HG03571 (cell line): ENCODE measurements around the gene TLR5.
"Not testable (repeated sequence)": the region's sequence is repeated elsewhere in the genome, so short reads cannot be mapped to it uniquely, and the experiment has no call there.

ENCODE experiments used
- ATAC-seq: cut with Tn5 transposase; IDR thresholded peaks from one replicate; pipeline ENCODE4 v1.9.1; 2021; ENCODE audit not compliant: unreplicated experiment

Gene TLR5, protein sequence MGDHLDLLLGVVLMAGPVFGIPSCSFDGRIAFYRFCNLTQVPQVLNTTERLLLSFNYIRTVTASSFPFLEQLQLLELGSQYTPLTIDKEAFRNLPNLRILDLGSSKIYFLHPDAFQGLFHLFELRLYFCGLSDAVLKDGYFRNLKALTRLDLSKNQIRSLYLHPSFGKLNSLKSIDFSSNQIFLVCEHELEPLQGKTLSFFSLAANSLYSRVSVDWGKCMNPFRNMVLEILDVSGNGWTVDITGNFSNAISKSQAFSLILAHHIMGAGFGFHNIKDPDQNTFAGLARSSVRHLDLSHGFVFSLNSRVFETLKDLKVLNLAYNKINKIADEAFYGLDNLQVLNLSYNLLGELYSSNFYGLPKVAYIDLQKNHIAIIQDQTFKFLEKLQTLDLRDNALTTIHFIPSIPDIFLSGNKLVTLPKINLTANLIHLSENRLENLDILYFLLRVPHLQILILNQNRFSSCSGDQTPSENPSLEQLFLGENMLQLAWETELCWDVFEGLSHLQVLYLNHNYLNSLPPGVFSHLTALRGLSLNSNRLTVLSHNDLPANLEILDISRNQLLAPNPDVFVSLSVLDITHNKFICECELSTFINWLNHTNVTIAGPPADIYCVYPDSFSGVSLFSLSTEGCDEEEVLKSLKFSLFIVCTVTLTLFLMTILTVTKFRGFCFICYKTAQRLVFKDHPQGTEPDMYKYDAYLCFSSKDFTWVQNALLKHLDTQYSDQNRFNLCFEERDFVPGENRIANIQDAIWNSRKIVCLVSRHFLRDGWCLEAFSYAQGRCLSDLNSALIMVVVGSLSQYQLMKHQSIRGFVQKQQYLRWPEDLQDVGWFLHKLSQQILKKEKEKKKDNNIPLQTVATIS

GRCh38 chr1:223142795-223143536 lies at the start of gene TLR5:
TSS of gene TLR5 (minus strand) at chr1:223143248. CDS start at chr1:223113031, 30,217 bp downstream.
- ATAC-seq: peak; percentile 96

DNA sequence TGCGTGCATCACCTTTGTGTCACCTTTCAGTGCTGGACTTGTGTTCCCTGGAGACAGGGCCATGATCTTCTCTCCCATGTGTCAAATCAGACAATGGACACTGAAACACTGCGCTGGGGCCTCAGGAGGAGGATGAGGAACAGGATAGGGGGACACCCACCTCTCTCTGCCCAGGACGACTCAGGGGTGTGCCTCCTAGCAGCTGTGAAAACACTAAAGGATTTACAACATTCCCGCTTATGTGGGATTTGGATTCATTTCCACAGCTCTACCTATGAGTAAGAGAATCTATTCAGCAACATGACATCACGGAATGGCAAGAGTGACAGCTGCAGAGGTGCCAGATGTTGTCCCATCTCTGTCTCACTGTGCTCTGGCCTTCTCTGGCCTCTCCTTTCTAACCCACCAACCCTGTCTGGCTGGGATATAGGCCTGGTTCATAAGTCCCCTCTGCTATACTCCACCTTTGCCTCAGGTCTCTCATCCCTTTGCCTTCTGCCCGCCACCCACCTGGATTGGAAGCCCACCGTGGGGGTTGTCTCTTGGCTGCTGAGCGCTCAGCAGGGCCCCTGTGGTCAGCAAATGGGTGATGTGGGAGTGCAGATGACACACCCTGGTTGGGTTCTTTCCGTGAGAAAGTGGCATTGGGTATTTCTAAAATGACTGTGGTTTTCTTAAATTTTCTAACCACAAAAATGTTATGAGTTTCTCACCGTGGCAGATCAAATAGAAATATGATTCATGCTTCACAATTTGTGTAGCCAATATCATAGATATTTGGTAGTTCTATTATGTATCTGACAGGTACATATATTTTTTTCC lies 47.1 kb upstream of the TLR5 start:
- ATAC-seq: no peak

DNA sequence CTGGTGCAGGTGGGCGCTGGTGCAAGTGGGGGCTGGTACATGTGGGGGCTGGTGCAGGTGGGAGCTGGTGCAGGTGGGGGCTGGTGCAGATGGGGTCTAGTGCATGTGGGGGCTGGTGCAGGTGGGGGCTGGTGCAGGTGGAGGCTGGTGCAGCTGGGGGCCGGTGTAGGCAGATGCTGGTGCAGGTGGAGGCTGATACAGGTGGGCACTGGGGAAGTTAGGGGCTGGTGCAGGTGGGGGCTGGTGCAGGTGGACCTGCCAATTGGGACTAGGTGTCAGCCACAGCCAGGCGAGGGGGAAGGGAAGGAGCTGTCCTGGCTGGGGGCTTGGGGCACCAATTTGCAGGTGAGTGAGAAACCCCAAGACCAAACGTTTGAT lies 46.5 kb upstream of the TLR5 start:
- no peak for ATAC-seq

GRCh38 chr1:223188618-223189356 lies 45.7 kb upstream of the TLR5 start:
- no peak for ATAC-seq

- no peak for ATAC-seq
These were observed 43.8 kb upstream of the TLR5 start for GRCh38 chr1:223186800-223187199.

- ATAC-seq: no peak
These were observed 40.3 kb upstream of the TLR5 start for GRCh38 chr1:223183268-223183862.

DNA sequence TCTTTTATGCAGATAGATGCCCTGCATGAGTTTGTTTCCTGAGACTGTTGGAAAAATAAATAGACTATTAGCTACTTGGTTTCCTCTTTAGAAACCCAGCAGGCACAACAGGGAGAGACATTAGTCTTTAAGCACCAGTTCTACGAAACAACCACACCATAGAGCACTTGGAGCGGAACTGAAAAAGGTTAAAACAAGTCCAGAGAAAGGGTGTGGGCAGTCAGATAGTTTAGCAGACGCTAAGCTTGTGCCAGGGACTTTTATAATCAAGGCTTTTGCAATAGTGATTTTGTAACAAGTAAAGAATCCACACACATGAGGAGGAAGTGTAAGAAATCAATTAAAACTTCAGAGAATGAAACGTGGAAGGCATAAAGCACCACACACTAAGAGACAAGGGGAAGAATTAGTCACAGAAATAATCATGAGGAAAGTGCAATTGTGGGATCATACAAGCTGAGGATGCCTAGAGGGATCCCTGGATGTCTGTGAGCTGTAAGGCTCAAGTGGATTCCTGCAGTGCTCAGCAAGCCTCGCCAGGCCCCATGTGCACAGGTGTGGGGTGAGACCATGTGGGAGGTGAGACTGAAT lies 37.8 kb upstream of the TLR5 start:
- no peak for ATAC-seq

DNA sequence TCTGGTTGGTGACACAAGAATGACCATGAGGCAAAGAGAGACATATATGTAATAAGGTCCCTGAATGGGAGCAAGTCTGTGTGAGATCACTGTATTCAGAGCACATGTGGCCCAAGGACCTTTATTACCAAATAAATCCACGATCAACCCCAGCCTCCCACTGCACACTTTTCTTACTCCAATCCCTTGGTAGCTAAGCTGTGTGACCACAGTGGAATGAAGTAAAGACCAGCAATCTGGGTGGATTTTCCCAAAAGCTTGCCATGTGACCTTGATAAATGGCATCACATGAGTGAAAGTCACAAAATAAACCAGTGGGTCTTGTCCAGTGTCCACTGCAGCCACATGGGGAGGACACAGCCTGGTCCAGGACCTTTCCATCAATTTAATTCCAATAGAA lies 36.7 kb upstream of the TLR5 start:
- ATAC-seq: no peak

- no peak for ATAC-seq
These were observed 36.2 kb upstream of the TLR5 start for GRCh38 chr1:223179280-223179679.

- ATAC-seq: no peak
These were observed 34.6 kb upstream of the TLR5 start for GRCh38 chr1:223177681-223178080.

- no peak for ATAC-seq
These were observed 33.4 kb upstream of the TLR5 start for GRCh38 chr1:223176437-223176836.

- ATAC-seq: no peak
These were observed 32.6 kb upstream of the TLR5 start for GRCh38 chr1:223175633-223176032.

- ATAC-seq: no peak
These were observed 32.0 kb upstream of the TLR5 start for GRCh38 chr1:223175032-223175431.

DNA sequence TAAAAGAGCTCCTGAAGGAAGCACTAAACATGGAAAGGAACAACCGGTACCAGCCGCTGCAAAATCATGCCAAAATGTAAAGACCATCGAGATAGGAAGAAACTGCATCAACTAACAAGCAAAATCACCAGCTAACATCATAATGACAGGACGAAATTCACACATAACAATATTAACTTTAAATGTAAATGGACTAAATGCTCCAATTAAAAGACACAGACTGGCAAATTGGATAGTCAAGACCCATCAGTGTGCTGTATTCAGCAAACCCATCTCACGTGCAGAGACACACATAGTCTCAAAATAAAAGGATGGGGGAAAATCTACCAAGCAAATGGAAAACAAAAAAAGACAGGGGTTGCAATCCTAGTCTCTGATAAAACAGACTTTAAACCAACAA lies 26.4 kb upstream of the TLR5 start:
- ATAC-seq: not testable (repeated sequence)

DNA sequence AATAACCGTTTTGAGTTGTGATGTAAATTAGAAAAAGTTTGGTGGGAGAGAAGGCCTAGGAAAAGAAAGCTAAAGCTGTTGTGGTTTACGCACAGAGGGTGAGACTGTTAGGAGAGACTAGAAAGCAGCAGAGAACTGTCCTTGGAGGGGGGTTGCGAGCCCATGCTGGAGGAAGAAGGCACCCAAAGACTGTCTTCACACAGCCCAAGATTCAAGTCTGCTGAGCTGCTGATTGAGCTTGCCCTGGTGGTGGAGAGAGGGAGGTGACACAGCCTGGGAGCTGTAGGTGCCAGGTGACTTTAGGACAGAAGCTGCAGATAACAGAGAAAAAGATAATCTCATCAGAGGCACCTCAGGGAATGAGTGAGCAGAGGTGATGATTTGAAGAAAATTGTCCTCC lies 18.3 kb upstream of the TLR5 start:
- ATAC-seq: no peak

GRCh38 chr1:223156343-223156742 lies 13.3 kb upstream of the TLR5 start:
- ATAC-seq: no peak

GRCh38 chr1:223155153-223155552 lies 12.1 kb upstream of the TLR5 start:
- ATAC-seq: no peak

GRCh38 chr1:223153177-223154119 lies 10.4 kb upstream of the TLR5 start:
- ATAC-seq: no peak
